ENCODE data around the gene IFNA8. TPM values are rescaled to one million over a fixed set of nuclear protein-coding genes. Genes with fewer than 3 reads are reported as not detected.

Gene IFNA8
- total RNA-seq, 1 experiment from 2014 or later = not detected

DNA sequence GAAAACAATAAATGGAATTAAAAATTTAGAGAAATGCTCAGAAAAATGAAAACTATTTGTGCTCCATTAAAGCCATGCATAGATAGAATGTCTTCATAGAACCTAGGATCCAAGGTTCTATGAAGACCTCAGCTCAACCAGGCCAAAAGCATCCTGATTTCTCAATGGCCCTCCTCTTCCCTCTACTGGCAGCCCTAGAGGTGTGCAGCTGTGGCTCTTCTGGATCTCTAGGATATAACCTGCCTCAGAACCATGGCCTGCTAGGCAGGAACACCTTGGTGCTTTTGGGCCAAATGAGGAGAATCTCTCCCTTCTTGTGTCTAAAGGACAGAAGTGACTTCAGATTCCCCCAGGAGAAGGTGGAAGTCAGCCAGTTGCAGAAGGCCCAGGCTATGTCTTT, 46.4 kb downstream of the IFNA8 start:
- Histone ChIP-seq H3K4me3 (no peak overlapping the region), H3K27me3 (no peaks in the 10 kb centered on the region), H3K9me3 (peaks cover 2% of the 10 kb centered on the region; the same call in 1 of the 2 replicates), H3K36me3 (peaks cover 25% of the 10 kb centered on the region)
- DNase-seq = peak; percentile 62

Other genes with a start within 250 kb of the IFNA8 start
- gene IFNA21, start 242.5 kb upstream of the IFNA8 start, total RNA-seq (2014; rRNA removed; shearing (Covaris generic); ENCODE audit: low replicate concordance) = not detected in 2 replicates
- not detected in 2 replicates for gene IFNA4, start 221.5 kb upstream of the IFNA8 start, total RNA-seq (2014; rRNA removed; shearing (Covaris generic); ENCODE audit: low replicate concordance)
- gene IFNA7, start 206.9 kb upstream of the IFNA8 start, total RNA-seq (2014; rRNA removed; shearing (Covaris generic); ENCODE audit: low replicate concordance) = not detected in 2 replicates
- not detected in 2 replicates for gene IFNA10, start 202.0 kb upstream of the IFNA8 start, total RNA-seq (2014; rRNA removed; shearing (Covaris generic); ENCODE audit: low replicate concordance)
- gene IFNA16, start 191.8 kb upstream of the IFNA8 start, total RNA-seq (2014; rRNA removed; shearing (Covaris generic); ENCODE audit: low replicate concordance) = not detected in 2 replicates
- gene IFNA17, start 180.9 kb upstream of the IFNA8 start, total RNA-seq (2014; rRNA removed; shearing (Covaris generic); ENCODE audit: low replicate concordance) = not detected in 2 replicates
- not detected in 2 replicates for gene IFNA14, start 169.1 kb upstream of the IFNA8 start, total RNA-seq (2014; rRNA removed; shearing (Covaris generic); ENCODE audit: low replicate concordance)
- gene IFNA5, start 103.8 kb upstream of the IFNA8 start, total RNA-seq (2014; rRNA removed; shearing (Covaris generic); ENCODE audit: low replicate concordance) = not detected in 2 replicates
- gene KLHL9, start 73.7 kb upstream of the IFNA8 start, total RNA-seq (2014; rRNA removed; shearing (Covaris generic); ENCODE audit: low replicate concordance) = 46.6 and 58.6 TPM in 2 replicates
- not detected in 2 replicates for gene IFNA6, start 58.2 kb upstream of the IFNA8 start, total RNA-seq (2014; rRNA removed; shearing (Covaris generic); ENCODE audit: low replicate concordance)
- gene IFNA13, start 41.1 kb upstream of the IFNA8 start, total RNA-seq (2014; rRNA removed; shearing (Covaris generic); ENCODE audit: low replicate concordance) = not detected in 2 replicates
- not detected in 2 replicates for gene IFNA2, start 23.7 kb upstream of the IFNA8 start, total RNA-seq (2014; rRNA removed; shearing (Covaris generic); ENCODE audit: low replicate concordance)
- gene IFNA1, start 31.3 kb downstream of the IFNA8 start, total RNA-seq (2014; rRNA removed; shearing (Covaris generic); ENCODE audit: low replicate concordance) = not detected in 2 replicates
- gene IFNE, start 73.2 kb downstream of the IFNA8 start, total RNA-seq (2014; rRNA removed; shearing (Covaris generic); ENCODE audit: low replicate concordance) = 0.92 TPM in 1 of 2 replicates, not detected in the other